KG1 (cell line): Measurements from ENCODE around the gene ZNRF3.
A peak's percentile ranks its signal among the peaks of the same experiment; 100 is the strongest.
"Not testable (repeated sequence)": the region's sequence is repeated elsewhere in the genome, so short reads cannot be mapped to it uniquely, and the experiment has no call there.

Experiments
- DNase-seq: peaks from one replicate; lab custom pipeline; 2025; lab: John Stamatoyannopoulos, UW

The ZNRF3 gene

DNA sequence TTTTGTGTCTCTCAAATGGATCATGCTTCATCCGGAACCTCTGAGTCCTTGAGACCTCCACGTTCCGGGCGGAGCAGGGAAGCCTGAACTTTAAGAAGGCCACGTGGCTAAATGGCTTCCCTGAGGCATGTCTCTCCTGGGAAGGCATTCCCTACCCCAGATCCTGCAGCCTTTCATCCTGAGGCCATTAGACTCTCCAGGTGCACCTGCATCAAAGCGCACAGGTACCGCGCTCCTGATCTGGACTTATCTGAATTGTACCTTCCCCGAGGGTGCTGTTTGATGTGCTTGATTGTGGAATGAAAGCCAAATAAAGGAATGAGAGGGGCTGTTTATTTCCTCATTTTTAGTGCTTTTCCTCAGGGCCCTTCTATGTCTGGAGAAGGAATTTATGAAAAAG lies 155.8 kb downstream of the ZNRF3 start:
- DNase-seq: no peak

DNA sequence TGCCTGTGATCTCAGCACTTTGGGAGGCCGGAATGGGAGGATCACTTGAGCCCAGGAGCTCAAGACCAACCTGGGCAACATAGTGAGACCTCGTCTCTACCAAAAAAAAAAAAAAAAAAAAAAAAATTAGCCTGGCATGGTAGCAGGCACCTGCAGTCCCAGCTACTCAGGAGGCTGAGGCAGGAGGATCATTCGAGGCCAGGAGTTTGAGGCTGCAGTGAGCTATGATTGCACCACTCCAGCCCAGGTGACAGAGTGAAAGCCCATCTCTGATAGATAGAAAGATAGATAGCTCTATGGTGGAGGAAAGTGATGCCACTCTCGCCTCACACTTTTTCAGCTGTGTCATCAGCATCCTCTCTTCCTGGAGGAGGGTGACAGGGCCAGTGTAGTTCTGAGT lies 156.3 kb downstream of the ZNRF3 start:
- not testable (repeated sequence) for DNase-seq

DNA sequence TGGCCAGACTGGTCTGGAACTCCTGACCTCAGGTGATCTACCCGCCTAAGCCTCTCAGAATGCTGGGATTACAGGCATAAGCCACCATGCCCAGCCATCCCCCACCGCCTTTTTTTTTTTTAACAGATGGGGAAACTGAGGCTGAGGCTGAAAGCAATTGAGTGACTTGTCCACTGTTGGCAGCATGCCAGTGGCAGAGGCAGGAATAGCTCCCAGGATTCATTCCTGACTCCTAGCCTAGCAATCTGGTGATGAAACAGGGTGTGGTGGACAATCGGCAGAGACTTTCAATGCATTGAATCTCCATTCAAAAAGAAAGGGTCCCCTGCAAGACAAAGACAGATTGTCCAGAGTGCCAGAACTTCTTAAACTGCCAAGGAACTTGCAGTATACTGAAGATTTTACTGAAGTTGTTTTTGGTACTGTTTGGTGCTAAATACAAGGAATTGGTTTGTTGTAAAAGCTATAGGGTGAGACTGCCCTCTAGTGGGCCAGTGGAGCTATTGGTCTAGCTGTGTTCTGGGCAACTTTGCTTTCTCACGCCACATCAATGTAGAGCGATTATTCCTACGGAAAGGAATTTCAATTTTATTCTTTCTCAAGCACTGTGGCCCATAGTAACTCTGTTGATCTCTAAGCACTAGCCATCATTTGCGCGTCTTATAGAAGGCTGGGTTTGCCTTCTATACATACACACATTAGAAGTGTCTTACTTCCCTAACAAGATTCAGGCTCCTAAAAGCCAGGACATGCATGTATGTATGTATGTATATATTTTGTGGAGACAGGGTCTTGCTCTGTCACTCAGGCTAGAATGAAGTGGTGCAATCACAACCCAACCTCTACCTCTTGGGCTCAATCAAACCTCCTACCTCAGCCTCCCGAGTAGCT lies 157.3 kb downstream of the ZNRF3 start:
- peak; percentile 27 for DNase-seq

GRCh38 chr22:29041408-29041807 lies 158.0 kb downstream of the ZNRF3 start:
- no peak for DNase-seq

- no peak for DNase-seq
These were observed 160.7 kb downstream of the ZNRF3 start for GRCh38 chr22:29043906-29044575.

DNA sequence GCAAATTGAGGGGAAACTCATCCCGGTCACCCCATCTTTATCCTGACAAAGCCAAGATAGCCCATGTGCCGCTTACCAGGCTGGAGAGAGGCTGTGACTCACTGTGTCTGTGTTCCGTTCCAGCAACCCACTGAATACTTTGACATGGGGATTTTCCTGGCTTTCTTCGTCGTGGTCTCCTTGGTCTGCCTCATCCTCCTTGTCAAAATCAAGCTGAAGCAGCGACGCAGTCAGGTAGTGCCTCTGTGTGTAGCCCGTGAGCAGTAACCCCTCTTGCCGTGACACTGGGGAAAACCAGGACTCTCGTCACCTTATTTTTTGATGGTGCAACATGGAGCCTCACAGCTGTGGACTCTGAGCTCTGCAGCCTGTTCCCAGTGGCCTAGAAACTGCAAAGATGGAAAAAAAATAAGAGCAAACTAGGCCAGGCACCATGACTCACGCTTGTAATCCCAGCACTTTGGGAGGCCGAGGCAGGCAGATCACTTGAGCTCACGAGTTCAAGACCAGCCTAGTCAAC lies 161.3 kb downstream of the ZNRF3 start:
- DNase-seq: no peak

DNA sequence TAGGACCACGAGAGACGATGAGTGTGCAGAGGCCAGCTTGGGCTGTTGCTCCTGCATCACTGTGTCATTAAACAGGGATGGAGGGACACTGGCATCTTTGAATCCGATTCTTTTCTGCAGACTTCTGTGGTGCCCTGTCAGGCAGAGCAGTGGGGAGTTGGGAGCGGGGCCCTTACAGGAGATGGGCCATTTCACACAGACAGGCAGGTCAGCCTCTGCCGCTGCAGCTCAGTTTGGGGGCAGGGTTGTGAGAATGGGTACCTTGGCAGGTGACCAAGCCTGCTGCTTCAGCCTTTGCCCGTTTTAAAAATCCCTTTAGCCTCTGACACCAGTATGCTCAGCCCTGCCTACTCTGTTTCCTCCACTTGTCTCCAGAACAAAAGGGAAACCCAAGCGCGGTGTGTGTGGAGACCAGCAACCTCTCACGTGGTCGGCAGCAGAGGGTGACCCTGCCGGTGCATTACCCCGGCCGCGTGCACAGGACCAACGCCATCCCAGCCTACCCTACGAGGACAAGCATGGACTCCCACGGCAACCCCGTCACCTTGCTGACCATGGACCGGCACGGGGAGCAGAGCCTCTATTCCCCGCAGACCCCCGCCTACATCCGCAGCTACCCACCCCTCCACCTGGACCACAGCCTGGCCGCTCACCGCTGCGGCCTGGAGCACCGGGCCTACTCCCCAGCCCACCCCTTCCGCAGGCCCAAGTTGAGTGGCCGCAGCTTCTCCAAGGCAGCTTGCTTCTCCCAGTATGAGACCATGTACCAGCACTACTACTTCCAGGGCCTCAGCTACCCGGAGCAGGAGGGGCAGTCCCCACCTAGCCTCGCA lies 165.7 kb downstream of the ZNRF3 start:
- DNase-seq: no peak

- DNase-seq: no peak
These were observed 166.4 kb downstream of the ZNRF3 start for GRCh38 chr22:29049655-29050263.

DNA sequence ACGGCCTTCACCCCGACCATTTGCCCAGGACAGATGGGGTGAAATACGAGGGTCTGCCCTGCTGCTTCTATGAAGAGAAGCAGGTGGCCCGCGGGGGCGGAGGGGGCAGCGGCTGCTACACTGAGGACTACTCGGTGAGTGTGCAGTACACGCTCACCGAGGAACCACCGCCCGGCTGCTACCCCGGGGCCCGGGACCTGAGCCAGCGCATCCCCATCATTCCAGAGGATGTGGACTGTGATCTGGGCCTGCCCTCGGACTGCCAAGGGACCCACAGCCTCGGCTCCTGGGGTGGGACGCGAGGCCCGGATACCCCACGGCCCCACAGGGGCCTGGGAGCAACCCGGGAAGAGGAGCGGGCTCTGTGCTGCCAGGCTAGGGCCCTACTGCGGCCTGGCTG lies 167.1 kb downstream of the ZNRF3 start:
- no peak for DNase-seq

- no peak for DNase-seq
These were observed 169.8 kb downstream of the ZNRF3 start for GRCh38 chr22:29053048-29053702.

GRCh38 chr22:29054251-29054767 lies 170.9 kb downstream of the ZNRF3 start:
- DNase-seq: no peak

DNA sequence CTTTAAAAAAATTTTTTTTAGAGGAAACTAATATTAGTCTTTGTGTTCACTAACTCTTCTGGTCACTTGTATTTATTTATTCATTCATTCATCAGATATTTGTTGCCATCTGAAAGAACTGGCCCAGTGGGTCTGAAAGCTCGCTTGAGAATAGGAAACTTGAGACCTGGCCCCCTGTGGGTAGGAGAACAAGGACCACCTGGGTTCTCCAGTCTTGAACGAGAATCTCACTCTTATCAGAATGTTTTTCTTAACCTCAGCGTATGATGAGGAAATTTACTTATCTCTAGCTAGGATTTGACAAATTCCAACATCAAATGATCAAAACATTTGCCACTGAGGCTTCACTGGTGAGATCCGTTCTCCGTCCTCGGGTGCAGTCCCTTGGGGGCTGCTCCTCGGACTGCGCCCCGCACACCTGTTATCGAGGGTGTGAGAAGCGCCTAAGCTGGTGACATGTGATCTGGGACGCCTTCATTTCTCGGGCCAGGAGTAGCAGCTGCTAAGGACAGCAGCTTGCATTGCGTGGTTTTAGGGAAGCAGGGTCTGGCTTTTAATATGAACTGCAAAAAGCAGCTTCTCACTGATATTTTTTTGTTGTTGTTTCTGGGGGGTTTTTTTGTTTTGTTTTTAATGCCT lies 171.9 kb downstream of the ZNRF3 start:
- no peak for DNase-seq

- DNase-seq: no peak
These were observed 173.1 kb downstream of the ZNRF3 start for GRCh38 chr22:29056472-29056871.

DNA sequence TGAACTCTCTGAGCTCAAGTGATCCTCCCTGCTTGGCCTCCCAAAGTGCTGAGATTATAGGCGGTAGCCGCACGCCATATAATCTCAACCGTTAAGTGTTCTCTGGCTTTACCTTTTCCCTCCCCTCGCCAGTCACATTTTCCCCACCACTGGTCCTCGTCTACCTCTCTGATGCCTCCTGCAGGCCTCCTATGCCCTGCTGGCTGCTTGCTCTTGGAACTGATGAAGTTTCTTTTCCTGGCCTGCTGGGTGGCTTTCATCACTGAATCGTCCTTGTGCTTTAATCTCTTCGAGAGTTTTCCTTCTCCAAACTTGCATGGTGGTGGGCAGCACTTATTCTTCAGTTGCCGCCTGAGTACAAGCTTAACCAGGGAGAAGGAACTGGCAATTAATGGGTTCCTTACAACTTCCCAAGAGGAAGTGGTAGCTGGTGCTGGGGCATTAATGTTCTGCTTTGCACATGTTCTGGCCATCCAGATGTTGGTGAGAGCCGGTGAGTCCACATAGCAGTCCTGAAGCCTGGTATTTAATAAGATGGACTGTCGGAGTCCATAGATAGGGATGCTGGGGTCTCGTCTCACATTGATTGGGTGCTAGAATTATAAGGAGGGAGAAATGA lies 177.0 kb downstream of the ZNRF3 start:
- DNase-seq: no peak

- DNase-seq: no peak
These were observed 177.6 kb downstream of the ZNRF3 start for GRCh38 chr22:29060931-29061330.

- DNase-seq: no peak
These were observed 178.4 kb downstream of the ZNRF3 start, which contains the start of gene C22orf31 for GRCh38 chr22:29061773-29062172. Gene C22orf31, minus strand, starts transcription at chr22:29061831. Its CDS starts 39 bp downstream, at chr22:29061792.

GRCh38 chr22:29062286-29062821 lies 179.0 kb downstream of the ZNRF3 start:
- no peak for DNase-seq

DNA sequence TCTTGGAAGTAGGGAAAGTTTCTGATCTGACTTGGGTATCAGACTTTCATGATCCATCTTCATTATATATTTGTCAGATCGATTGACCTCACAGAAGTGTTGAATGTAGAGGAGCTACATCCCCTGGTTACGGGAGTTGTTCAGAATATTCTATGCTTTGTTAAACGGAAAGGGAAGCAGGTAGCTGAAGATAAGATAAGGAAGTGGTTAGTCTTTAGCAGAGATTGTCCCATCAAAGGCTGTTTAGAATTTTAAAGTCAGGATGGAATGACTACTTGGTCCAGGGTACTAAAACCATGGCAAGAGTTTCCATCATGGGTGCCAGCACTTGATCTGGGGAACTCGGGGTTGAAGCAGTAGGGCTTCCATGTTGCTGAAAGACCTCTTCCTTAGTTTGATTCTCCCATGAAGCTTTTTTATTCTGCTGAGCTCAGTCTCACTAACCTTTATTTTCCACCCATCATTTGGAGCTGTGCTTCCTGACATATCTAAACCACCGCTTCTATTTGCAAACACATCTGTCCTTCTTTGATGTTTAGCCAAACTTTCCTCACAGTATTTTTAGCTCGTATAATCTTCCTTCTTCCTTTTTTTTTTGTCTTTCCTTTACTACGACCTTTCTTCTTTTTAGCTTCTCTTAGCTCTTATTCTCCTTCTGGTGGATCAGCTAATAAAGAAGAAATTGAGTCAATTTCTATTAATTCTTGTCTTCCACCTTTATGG lies 182.3 kb downstream of the ZNRF3 start:
- DNase-seq: no peak

- no peak for DNase-seq
These were observed 186.1 kb downstream of the ZNRF3 start for GRCh38 chr22:29069463-29069862.
